Sigmoid colon (tissue), 4 donors: ENCODE data around the gene GJA1.

Experiments
- POLR2AphosphoS5 ChIP-seq, 4 donors: sonication (generic); formaldehyde crosslinking; IDR thresholded peaks; one replicate each; pipeline ENCODE4 v1.6.1; 2017; ENCODE audit warnings: antibody characterized with exemption in 4 of 4
- TF ChIP-seq, protein P1 (sequence below), 4 experiments: fragments of 450-650 bp in 3 of 4; fragments of 200-600 bp in 1 of 4; IDR thresholded peaks; one replicate each; pipeline ENCODE4 v1.5.1; 2016 to 2019; ENCODE audit warnings: antibody characterized with exemption in 4 of 4, mild to moderate bottlenecking in 3 of 4, moderate library complexity in 2 of 4

DNA sequence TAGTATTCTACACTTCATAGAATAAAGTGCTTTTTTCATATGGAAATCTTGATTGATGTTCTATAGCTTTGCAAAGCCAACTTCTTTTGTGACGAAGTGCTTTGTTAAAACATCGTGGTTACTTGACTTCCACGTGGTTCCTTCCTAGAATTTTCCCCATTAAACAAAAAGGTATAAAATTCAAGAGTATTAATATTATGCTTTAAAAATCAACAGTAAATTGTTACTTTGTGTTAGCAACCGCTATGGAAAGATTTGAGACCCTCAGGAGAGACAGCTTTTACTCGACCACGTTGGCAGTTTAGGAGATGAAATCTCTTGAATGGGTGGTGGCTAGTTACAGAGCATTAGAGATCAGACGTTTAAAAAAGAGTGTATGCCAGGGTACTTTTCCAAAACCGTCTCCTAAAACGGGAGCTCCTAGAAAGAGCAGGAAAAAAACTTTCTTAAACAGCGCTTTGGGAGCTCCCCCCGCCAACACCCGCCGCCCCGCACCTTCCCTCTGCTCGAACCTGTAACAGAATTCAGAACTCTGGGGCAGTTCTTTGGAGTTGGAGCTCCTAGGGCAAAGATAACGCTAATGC, 920 bp downstream of the GJA1 start:
- TF ChIP-seq, protein P1, sequence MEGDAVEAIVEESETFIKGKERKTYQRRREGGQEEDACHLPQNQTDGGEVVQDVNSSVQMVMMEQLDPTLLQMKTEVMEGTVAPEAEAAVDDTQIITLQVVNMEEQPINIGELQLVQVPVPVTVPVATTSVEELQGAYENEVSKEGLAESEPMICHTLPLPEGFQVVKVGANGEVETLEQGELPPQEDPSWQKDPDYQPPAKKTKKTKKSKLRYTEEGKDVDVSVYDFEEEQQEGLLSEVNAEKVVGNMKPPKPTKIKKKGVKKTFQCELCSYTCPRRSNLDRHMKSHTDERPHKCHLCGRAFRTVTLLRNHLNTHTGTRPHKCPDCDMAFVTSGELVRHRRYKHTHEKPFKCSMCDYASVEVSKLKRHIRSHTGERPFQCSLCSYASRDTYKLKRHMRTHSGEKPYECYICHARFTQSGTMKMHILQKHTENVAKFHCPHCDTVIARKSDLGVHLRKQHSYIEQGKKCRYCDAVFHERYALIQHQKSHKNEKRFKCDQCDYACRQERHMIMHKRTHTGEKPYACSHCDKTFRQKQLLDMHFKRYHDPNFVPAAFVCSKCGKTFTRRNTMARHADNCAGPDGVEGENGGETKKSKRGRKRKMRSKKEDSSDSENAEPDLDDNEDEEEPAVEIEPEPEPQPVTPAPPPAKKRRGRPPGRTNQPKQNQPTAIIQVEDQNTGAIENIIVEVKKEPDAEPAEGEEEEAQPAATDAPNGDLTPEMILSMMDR (IDR thresholded peaks at IDR 0.05), result no peak
- peak in 1 of 4 donors; percentile 2 for TF ChIP-seq POLR2AphosphoS5 (IDR thresholded peaks at IDR 0.05)
